NCI-H1105 (cell line): ENCODE results near the gene HINT1.

ENCODE experiments used
- DNase-seq: peaks from one replicate; lab custom pipeline; 2025; lab: John Stamatoyannopoulos, UW

The HINT1 gene

GRCh38 chr5:131109540-131110255 lies 55.4 kb downstream of the HINT1 start:
- DNase-seq: no peak
